Vagina (tissue), 2 donors: ENCODE measurements around the gene SHISA9.

ENCODE experiments used
- CTCF ChIP-seq, 3 experiments: fragments of 450-650 bp in 2 of 3; fragments of 200-600 bp in 1 of 3; sonication (generic) in 1 of 3; IDR thresholded peaks; one replicate each; pipeline ENCODE4 v1.5.1; 2017 to 2019; ENCODE audit warnings: antibody characterized with exemption in 3 of 3, mild to moderate bottlenecking in 2 of 3, moderate library complexity in 2 of 3
- POLR2A ChIP-seq, 2 donors: fragments of 450-650 bp; IDR thresholded peaks; one replicate each; pipeline ENCODE4 v1.6.1; 2017; ENCODE audit warnings: antibody characterized with exemption in 2 of 2, mild to moderate bottlenecking in 2 of 2, moderate library complexity in 2 of 2
- POLR2AphosphoS5 ChIP-seq, 2 donors: sonication (generic); formaldehyde crosslinking; IDR thresholded peaks; one replicate each; pipeline ENCODE4 v1.9.0; 2017; ENCODE audit warnings: antibody characterized with exemption in 2 of 2, mild to moderate bottlenecking in 2 of 2, low read depth in 1 of 2; ENCODE audit not compliant: insufficient read depth in 1 of 2

GRCh38 chr16:13056607-13057006, 155.2 kb downstream of the SHISA9 start:
- no peak for TF ChIP-seq CTCF (IDR thresholded peaks at IDR 0.05)
- no peak for TF ChIP-seq POLR2A (IDR thresholded peaks at IDR 0.05)
- no peak for TF ChIP-seq POLR2AphosphoS5 (IDR thresholded peaks at IDR 0.05; ENCODE audit: insufficient read depth in 1 of 2, low read depth in 1 of 2)
